Bronchus fibroblast of lung (primary cell): Measurements from ENCODE around the gene GP1BA. TPM values are rescaled to one million over a fixed set of nuclear protein-coding genes. Genes with fewer than 3 reads are reported as not detected.

Source experiments
- total RNA-seq: library from RNA; depleted of rRNA; stranded (reverse); fragments of >200 nt; gene quantifications from 2 replicates; pipeline ENCODE4 v1.2.3, GENCODE V29; 2015

Gene GP1BA
- not detected in 2 replicates for total RNA-seq

GRCh38 chr17:4931963-4932362 lies at the start of gene GP1BA:
TSS of gene GP1BA (plus strand) at chr17:4932277. CDS start at chr17:4932605, 328 bp downstream.

GRCh38 chr17:4899341-4900230 lies 32.5 kb upstream of the GP1BA start, which contains the start of gene C17orf107:
TSS of gene C17orf107 (plus strand) at chr17:4899536. CDS start at chr17:4899763, 227 bp downstream.

GRCh38 chr17:4903051-4903818 lies 28.8 kb upstream of the GP1BA start, which contains the start of gene CHRNE:
TSS of gene CHRNE (minus strand) at chr17:4903098. CDS start at chr17:4903063, 35 bp downstream.

GRCh38 chr17:4939796-4940554 lies 7.9 kb downstream of the GP1BA start, which contains the start of the genes RNF167 and SLC25A11:
TSS of gene RNF167 (plus strand) at chr17:4940268. CDS start at chr17:4940910, 642 bp downstream.
TSS of gene SLC25A11 (minus strand) at chr17:4940046. CDS start at chr17:4939910, 136 bp downstream.

GRCh38 chr17:4948166-4948930 lies 16.3 kb downstream of the GP1BA start, which contains the start of gene PFN1:
TSS of gene PFN1 (minus strand) at chr17:4948530. CDS start at chr17:4948394, 136 bp downstream.

GRCh38 chr17:4950746-4951204 lies 18.7 kb downstream of the GP1BA start, which contains the start of gene ENO3:
TSS of gene ENO3 (plus strand) at chr17:4951119. CDS start at chr17:4951830, 711 bp downstream.

GRCh38 chr17:4967539-4968485 lies 35.7 kb downstream of the GP1BA start, which contains the start of gene SPAG7:
TSS of gene SPAG7 (minus strand) at chr17:4967817. CDS start at chr17:4967804, 13 bp downstream.

Other genes starting within 250 kb of the GP1BA start
- gene PELP1, start 228.1 kb upstream of the GP1BA start, total RNA-seq, result 25.7 and 35.5 TPM in 2 replicates
- 8.6 and 12.9 TPM in 2 replicates for gene ARRB2, start 221.6 kb upstream of the GP1BA start, total RNA-seq
- gene MED11, start 200.8 kb upstream of the GP1BA start, total RNA-seq, result 19.8 and 23.9 TPM in 2 replicates
- not detected in 2 replicates for gene ZMYND15, start 192.4 kb upstream of the GP1BA start, total RNA-seq
- 0.34 and 0.59 TPM in 2 replicates for gene CXCL16, start 192.3 kb upstream of the GP1BA start, total RNA-seq
- not detected in 2 replicates for gene TM4SF5, start 160.4 kb upstream of the GP1BA start, total RNA-seq
- 0.50 TPM in 1 of 2 replicates, not detected in the other for gene VMO1, start 145.9 kb upstream of the GP1BA start, total RNA-seq
- not detected in 2 replicates for gene GLTPD2, start 143.3 kb upstream of the GP1BA start, total RNA-seq
- gene PSMB6, start 136.1 kb upstream of the GP1BA start, total RNA-seq, result 280 and 286 TPM in 2 replicates
- gene PLD2, start 125.1 kb upstream of the GP1BA start, total RNA-seq, result 12.1 and 14.3 TPM in 2 replicates
- gene MINK1, start 98.9 kb upstream of the GP1BA start, total RNA-seq, result 13.8 and 14.5 TPM in 2 replicates
- 2.5 and 4.0 TPM in 2 replicates for gene C17orf107, start 32.7 kb upstream of the GP1BA start, total RNA-seq
- gene CHRNE, start 29.2 kb upstream of the GP1BA start, total RNA-seq, result 0.74 and 1.2 TPM in 2 replicates
- gene SLC25A11, start 7.8 kb downstream of the GP1BA start, total RNA-seq, result 66.7 and 77.0 TPM in 2 replicates
- 50.3 and 53.8 TPM in 2 replicates for gene RNF167, start 8.0 kb downstream of the GP1BA start, total RNA-seq
- gene PFN1, start 16.3 kb downstream of the GP1BA start, total RNA-seq, result 2,381 and 2,852 TPM in 2 replicates
- 0.74 and 1.8 TPM in 2 replicates for gene ENO3, start 18.8 kb downstream of the GP1BA start, total RNA-seq
- 59.6 and 59.9 TPM in 2 replicates for gene SPAG7, start 35.5 kb downstream of the GP1BA start, total RNA-seq
- 18.7 and 20.3 TPM in 2 replicates for gene CAMTA2, start 55.4 kb downstream of the GP1BA start, total RNA-seq
- 0.17 and 0.74 TPM in 2 replicates for gene INCA1, start 65.2 kb downstream of the GP1BA start, total RNA-seq
- 39.5 and 44.4 TPM in 2 replicates for gene KIF1C, start 65.7 kb downstream of the GP1BA start, total RNA-seq
- 0.15 TPM in 1 of 2 replicates, not detected in the other for gene SLC52A1, start 103.1 kb downstream of the GP1BA start, total RNA-seq
- 0.67 and 0.89 TPM in 2 replicates for gene ZFP3, start 146.2 kb downstream of the GP1BA start, total RNA-seq
- 10.1 and 11.0 TPM in 2 replicates for gene ZNF232, start 179.6 kb downstream of the GP1BA start, total RNA-seq
- 0.15 and 0.17 TPM in 2 replicates for gene USP6, start 183.8 kb downstream of the GP1BA start, total RNA-seq